C1 segment of cervical spinal cord (tissue), 14 donors: ENCODE results near the gene PCDHB3.
"Not testable (repeated sequence)": the region's sequence is repeated elsewhere in the genome, so short reads cannot be mapped to it uniquely, and the experiment has no call there.

Experiments used
- DNase-seq, 14 donors: peaks; one replicate each; lab custom pipeline; 2025; lab: John Stamatoyannopoulos, UW

The PCDHB3 gene

GRCh38 chr5:141135718-141136266, 35.5 kb downstream of the PCDHB3 start:
- DNase-seq, result peak in 1 of 14 donors; percentile 6

- DNase-seq, result not testable (repeated sequence)
Measured at GRCh38 chr5:141137346-141137745, 37.1 kb downstream of the PCDHB3 start.

GRCh38 chr5:141149812-141150211, 49.5 kb downstream of the PCDHB3 start, which contains the start of gene PCDHB6:
Gene PCDHB6 (plus strand): TSS chr5:141150057. CDS start chr5:141150258, 201 bp downstream.
- DNase-seq, result peak in 1 of 14 donors; percentile 1

- DNase-seq, result no peak
Measured at GRCh38 chr5:141150224-141150992, 50.1 kb downstream of the PCDHB3 start.

GRCh38 chr5:141150993-141151325, 50.7 kb downstream of the PCDHB3 start:
- no peak for DNase-seq

- DNase-seq, result not testable (repeated sequence)
Measured at GRCh38 chr5:141151632-141152031, 51.4 kb downstream of the PCDHB3 start.

- not testable (repeated sequence) for DNase-seq
Measured at GRCh38 chr5:141152096-141152495, 51.8 kb downstream of the PCDHB3 start.
